Measurements from ENCODE around the gene RNASE3.
"Not testable (repeated sequence)": the region's sequence is repeated elsewhere in the genome, so short reads cannot be mapped to it uniquely, and the experiment has no call there.

Gene RNASE3

GRCh38 chr14:20919038-20919756 is 28.0 kb downstream of the RNASE3 start:
- DNase-seq = not testable (repeated sequence)

- DNase-seq = not testable (repeated sequence)
Observed at GRCh38 chr14:20923766-20924297, 32.6 kb downstream of the RNASE3 start.

GRCh38 chr14:20934148-20934762 is 43.1 kb downstream of the RNASE3 start:
- peak; percentile 61 for DNase-seq

GRCh38 chr14:20935303-20935984 is 44.3 kb downstream of the RNASE3 start:
- DNase-seq = no peak
